ENCODE results near the gene MOSPD3.

- TF ChIP-seq CTCF (IDR thresholded peaks at IDR 0.05) (no peak), POLR2A (IDR thresholded peaks at IDR 0.05) (no peak)
These were observed 27.4 kb upstream of the MOSPD3 start for GRCh38 chr7:100584683-100585510.

All from prostate gland (tissue), 2 donors.